LHCN-M2 (cell line): Measurements from ENCODE around the gene FUZ. TPM values are rescaled to one million over a fixed set of nuclear protein-coding genes. Genes with fewer than 3 reads are reported as not detected.
A peak's percentile ranks its signal among the peaks of the same experiment; 100 is the strongest.

ENCODE experiments used
- DNase-seq: peaks from one replicate; pipeline ENCODE4 v3.0.0-alpha.2; 2012; ENCODE audit warnings: low read depth
- total RNA-seq: library from RNA; depleted of rRNA; stranded (reverse); fragments of >200 nt; gene quantifications from 2 replicates; pipeline ENCODE4 v1.2.3, GENCODE V29; 2014; rRNA removed

The FUZ gene
- total RNA-seq, 1 experiment from 2014 or later, result 27.6 TPM

DNA sequence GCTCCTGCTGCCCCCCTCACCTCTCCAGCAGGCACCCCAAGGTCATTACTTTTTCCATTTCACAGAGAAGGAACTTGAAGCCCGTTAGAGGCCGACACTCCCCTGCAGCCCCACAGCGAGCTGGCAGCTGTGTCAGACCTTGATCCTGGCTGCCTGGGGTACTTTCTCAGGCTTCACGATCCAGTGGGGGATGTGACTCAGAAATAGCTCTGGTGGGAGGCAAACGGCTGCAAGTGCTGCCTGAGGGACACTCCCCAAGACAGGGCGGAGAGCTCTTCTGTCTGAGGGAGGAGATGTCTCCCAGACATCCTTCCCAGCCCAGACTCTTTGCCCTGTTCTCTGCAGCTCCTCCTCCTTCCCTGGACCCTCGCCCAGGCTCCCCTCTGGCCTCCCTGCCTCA, 54.8 kb downstream of the FUZ start:
- DNase-seq, result peak; percentile 66

Other genes with a start within 250 kb of the FUZ start
- gene NOSIP, start 232.7 kb downstream of the FUZ start, total RNA-seq, result 75.2 and 76.8 TPM in 2 replicates
- gene PRRG2, start 232.0 kb downstream of the FUZ start, total RNA-seq, result 0.29 and 0.38 TPM in 2 replicates
- 3.8 and 5.5 TPM in 2 replicates for gene PRR12, start 222.1 kb downstream of the FUZ start, total RNA-seq
- gene RRAS, start 173.1 kb downstream of the FUZ start, total RNA-seq, result 61.3 and 65.3 TPM in 2 replicates
- gene SCAF1, start 171.1 kb downstream of the FUZ start, total RNA-seq, result 23.9 and 24.8 TPM in 2 replicates
- 55.0 and 62.7 TPM in 2 replicates for gene IRF3, start 147.4 kb downstream of the FUZ start, total RNA-seq
- 25.6 and 25.7 TPM in 2 replicates for gene BCL2L12, start 147.4 kb downstream of the FUZ start, total RNA-seq
- 342 and 345 TPM in 2 replicates for gene PRMT1, start 136.0 kb downstream of the FUZ start, total RNA-seq
- 1.2 TPM in 2 replicates for gene ADM5, start 123.7 kb downstream of the FUZ start, total RNA-seq
- gene CPT1C, start 122.2 kb downstream of the FUZ start, total RNA-seq, result 0.90 and 2.5 TPM in 2 replicates
- not detected in 2 replicates for gene TSKS, start 50.0 kb downstream of the FUZ start, total RNA-seq
- 103 and 107 TPM in 2 replicates for gene AP2A1, start 46.3 kb downstream of the FUZ start, total RNA-seq
- 19.0 and 23.1 TPM in 2 replicates for gene MED25, start 5.0 kb upstream of the FUZ start, total RNA-seq
- gene PTOV1, start 37.9 kb upstream of the FUZ start, total RNA-seq, result 93.5 and 109 TPM in 2 replicates
- 51.3 and 51.6 TPM in 2 replicates for gene PNKP, start 54.3 kb upstream of the FUZ start, total RNA-seq
- gene AKT1S1, start 64.1 kb upstream of the FUZ start, total RNA-seq, result 17.1 and 20.7 TPM in 2 replicates
- gene TBC1D17, start 64.4 kb upstream of the FUZ start, total RNA-seq, result 7.5 and 9.8 TPM in 2 replicates
- gene IL4I1, start 83.6 kb upstream of the FUZ start, total RNA-seq, result 0.34 TPM in 1 of 2 replicates, not detected in the other
- gene ATF5, start 115.9 kb upstream of the FUZ start, total RNA-seq, result 14.1 and 14.7 TPM in 2 replicates
- gene NUP62, start 116.2 kb upstream of the FUZ start, total RNA-seq, result 73.7 and 74.5 TPM in 2 replicates
- not detected in 2 replicates for gene SIGLEC11, start 147.9 kb upstream of the FUZ start, total RNA-seq
- gene VRK3, start 212.1 kb upstream of the FUZ start, total RNA-seq, result 12.9 and 20.5 TPM in 2 replicates
- 11.2 and 12.0 TPM in 2 replicates for gene ZNF473, start 212.7 kb upstream of the FUZ start, total RNA-seq